SK-N-SH (cell line): ENCODE results near the gene PI4K2B.

Experiments
- CTCF ChIP-seq: fragments of 200-600 bp; sonication (generic); IDR thresholded peaks from 2 replicates; pipeline ENCODE4 v1.6.1; 2017; ENCODE audit warnings: antibody characterized with exemption, mild to moderate bottlenecking, moderate library complexity
- EZH2phosphoT487 ChIP-seq: fragments of 200-600 bp; sonication (generic); IDR thresholded peaks from 2 replicates; pipeline ENCODE4 v1.6.1; 2017; ENCODE audit warnings: low read depth, mixed run types, mild to moderate bottlenecking, antibody characterized with exemption, moderate library complexity, borderline replicate concordance
- FOXM1 ChIP-seq: IDR thresholded peaks from 2 replicates; pipeline ENCODE4 v1.4.0; 2012; ENCODE audit warnings: low read depth, mild to moderate bottlenecking
- JUND ChIP-seq: IDR thresholded peaks from 2 replicates; pipeline ENCODE4 v1.4.0; 2012
- MXI1 ChIP-seq: IDR thresholded peaks from 2 replicates; pipeline ENCODE4 v1.6.1; 2012; ENCODE audit warnings: mild to moderate bottlenecking, low read depth, low read length, improper control_type of control experiment
- RCOR1 ChIP-seq: fragments of 150-350 bp; IDR thresholded peaks from 2 replicates; pipeline ENCODE4 v1.6.1; 2017; ENCODE audit warnings: antibody characterized with exemption, low read length
- SIN3A ChIP-seq: IDR thresholded peaks from 2 replicates; pipeline ENCODE4 v1.6.1; 2012; ENCODE audit warnings: low read depth, mild to moderate bottlenecking, low read length, moderate library complexity, borderline replicate concordance
- TAF1 ChIP-seq: IDR thresholded peaks from 2 replicates; pipeline ENCODE4 v1.6.1; 2012; ENCODE audit warnings: low read depth, mild to moderate bottlenecking, low read length, moderate library complexity, borderline replicate concordance
- TF ChIP-seq, protein P1 (sequence below): IDR thresholded peaks from 2 replicates; pipeline ENCODE4 v1.6.1; 2012; ENCODE audit warnings: mild to moderate bottlenecking, low read depth, low read length, moderate library complexity

GRCh38 chr4:25221377-25221776 lies 12.5 kb upstream of the PI4K2B start:
- TF ChIP-seq TAF1 (no peak), SIN3A (no peak), CTCF (no peak), JUND (no peak), EZH2phosphoT487 (no peak), MXI1 (no peak), FOXM1 (no peak), RCOR1 (no peak)
- TF ChIP-seq, protein P1, sequence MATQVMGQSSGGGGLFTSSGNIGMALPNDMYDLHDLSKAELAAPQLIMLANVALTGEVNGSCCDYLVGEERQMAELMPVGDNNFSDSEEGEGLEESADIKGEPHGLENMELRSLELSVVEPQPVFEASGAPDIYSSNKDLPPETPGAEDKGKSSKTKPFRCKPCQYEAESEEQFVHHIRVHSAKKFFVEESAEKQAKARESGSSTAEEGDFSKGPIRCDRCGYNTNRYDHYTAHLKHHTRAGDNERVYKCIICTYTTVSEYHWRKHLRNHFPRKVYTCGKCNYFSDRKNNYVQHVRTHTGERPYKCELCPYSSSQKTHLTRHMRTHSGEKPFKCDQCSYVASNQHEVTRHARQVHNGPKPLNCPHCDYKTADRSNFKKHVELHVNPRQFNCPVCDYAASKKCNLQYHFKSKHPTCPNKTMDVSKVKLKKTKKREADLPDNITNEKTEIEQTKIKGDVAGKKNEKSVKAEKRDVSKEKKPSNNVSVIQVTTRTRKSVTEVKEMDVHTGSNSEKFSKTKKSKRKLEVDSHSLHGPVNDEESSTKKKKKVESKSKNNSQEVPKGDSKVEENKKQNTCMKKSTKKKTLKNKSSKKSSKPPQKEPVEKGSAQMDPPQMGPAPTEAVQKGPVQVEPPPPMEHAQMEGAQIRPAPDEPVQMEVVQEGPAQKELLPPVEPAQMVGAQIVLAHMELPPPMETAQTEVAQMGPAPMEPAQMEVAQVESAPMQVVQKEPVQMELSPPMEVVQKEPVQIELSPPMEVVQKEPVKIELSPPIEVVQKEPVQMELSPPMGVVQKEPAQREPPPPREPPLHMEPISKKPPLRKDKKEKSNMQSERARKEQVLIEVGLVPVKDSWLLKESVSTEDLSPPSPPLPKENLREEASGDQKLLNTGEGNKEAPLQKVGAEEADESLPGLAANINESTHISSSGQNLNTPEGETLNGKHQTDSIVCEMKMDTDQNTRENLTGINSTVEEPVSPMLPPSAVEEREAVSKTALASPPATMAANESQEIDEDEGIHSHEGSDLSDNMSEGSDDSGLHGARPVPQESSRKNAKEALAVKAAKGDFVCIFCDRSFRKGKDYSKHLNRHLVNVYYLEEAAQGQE: no peak
